GM21825 (cell line): Measurements from ENCODE around the gene DOCK3.
"Not testable (repeated sequence)": the region's sequence is repeated elsewhere in the genome, so short reads cannot be mapped to it uniquely, and the experiment has no call there.

Experiments
- ATAC-seq: cut with Tn5 transposase; IDR thresholded peaks from one replicate; pipeline ENCODE4 v1.9.1; 2021; ENCODE audit warnings: mild to moderate bottlenecking, moderate library complexity; ENCODE audit not compliant: unreplicated experiment

The DOCK3 gene

DNA sequence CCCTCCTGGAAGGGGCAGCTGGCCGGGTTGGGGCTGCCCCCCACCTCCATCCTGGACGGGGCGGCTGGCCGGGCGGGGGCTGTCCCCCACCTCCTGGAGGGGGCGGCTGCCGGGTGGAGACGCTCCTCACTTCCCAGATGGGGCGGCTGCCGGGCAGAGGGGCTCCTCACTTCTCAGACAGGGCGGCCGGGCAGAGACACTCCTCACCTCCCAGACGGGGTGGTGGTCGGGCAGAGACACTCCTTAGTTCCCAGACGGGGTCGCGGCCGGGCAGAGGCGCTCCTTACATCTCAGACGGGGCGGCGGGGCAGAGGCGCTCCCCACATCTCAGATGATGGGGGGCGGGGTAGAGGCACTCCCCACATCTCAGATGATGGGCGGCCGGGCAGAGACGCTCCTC lies 129.1 kb downstream of the DOCK3 start:
- ATAC-seq = not testable (repeated sequence)

DNA sequence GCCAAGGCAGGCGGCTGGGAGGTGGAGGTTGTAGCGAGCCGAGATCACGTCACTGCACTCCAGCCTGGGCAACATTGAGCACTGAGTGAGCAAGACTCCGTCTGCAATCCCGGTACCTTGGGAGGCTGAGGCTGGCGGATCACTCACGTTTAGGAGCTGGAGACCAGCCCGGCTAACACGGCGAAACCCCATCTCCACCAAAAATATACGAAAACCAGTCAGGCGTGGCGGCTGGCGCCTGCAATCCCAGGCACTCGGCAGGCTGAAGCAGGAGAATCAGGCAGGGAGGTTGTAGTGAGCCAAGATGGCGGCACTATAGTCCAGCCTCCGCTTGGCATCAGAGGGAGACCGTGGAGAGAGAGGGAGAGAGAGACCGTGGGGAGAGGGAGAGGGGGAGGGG lies 129.6 kb downstream of the DOCK3 start:
- not testable (repeated sequence) for ATAC-seq

DNA sequence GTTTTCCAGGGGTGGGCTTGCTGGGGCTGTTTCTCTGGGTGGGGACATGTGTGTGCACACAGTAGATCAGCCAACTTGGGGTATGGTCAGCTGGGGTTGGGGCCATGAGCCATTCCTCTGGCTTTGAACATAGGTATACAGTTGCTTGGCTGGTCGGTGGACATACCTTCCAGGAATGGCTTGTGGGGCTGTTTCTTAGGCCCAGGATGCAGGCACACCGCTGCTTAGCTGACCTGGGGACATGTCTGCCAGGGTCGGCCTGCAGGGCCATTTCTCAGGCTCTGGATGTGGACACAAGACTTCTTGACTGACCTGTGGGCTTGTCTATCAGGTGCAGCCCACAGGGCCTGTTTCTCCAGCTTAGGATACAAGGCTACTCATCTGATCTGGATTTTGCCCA lies 130.6 kb downstream of the DOCK3 start:
- ATAC-seq = no peak

DNA sequence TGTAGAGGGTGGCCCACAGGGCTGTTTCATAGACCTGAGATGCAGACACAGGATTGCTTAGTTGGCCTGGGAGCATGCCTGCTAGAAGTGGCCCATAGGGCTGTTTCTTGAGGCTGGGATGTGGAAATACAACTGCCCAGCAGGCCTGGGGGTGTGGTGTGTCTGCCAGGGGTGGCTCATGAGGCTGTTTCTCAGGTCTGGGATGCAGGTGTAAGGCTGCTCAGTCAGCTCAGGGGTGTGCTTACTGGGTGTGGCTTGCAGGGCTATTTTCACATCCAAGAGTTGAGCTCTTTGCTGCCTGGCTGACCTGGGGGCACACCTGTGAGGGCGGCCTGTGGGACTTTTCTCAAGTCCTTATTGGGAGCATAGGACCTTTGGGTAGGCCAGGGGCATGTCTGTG lies 131.3 kb downstream of the DOCK3 start:
- ATAC-seq = no peak

DNA sequence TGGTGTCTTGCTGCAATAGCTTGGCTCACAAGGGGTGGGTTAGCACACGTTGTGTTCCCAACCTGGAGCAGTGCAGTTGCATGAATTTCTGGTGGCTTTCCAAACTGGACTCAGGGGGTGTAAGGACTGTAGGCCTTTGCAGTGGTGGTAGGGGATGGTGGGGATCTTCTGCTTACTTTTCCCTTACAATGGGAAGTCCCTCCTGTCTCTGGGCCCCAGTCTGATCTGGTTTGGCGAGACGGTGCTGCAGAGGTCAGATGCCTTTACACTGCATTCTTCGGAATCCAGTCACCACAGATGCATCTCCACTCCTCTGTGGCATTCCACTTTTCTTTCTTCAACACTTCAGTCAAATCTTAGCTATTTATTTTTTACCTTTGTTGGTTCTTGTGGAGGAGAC lies 132.1 kb downstream of the DOCK3 start:
- ATAC-seq = no peak

DNA sequence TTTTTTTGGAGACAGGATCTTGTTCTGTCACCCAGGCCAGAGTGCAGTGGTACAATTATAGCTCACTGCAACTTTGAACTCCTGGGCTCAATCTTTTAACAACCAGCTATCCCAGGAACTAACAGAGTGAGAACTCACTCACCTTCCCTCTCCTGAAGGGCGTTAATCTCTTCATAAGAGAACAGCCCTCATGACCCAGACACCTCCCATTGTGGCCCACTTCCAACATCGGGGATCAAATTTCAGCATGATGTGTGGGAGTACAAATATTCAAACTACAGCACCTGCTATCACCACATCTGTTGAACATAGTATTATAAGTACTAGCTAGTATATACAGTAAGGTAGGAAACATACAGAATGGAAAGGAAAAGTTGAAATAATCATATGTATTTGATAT lies 132.5 kb downstream of the DOCK3 start:
- no peak for ATAC-seq

DNA sequence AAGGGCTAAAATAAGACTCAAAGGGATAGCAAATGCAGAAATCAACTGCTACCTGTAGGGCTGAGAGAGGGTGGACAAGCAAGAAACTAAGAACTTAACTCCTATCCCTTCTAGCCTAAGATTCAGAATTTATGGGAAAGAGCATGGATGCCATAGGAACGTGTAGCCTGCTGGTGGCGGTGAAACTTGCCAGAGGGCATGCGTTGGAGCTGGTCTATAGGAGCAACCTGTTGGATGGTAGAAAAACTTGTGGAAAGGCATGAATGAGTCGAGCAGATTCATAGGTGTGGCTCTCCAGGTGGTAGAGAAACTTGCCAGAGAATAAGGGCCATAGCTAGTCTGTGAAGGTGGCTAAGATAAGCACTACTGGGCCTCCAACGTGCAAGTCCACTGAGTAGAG lies 137.2 kb downstream of the DOCK3 start:
- no peak for ATAC-seq

DNA sequence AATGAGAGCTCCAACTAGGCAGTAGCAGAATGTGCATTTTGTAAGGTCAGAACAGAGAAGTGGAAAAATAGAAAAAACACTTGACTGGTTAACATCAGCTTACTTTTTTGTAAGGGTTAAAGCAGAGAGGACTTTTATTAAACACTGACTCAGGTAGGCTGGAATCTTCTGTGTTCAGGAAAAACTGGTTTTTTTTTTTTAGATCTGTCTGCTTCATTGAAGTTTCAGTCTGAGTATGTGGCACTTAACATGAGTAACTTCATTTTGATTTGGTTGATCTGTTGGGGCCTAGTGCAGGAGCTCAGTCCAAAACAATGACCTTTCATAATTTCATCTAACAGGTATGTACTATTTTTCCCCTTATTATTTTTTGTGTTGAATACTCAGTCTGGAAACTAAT lies 141.1 kb downstream of the DOCK3 start:
- ATAC-seq = no peak

DNA sequence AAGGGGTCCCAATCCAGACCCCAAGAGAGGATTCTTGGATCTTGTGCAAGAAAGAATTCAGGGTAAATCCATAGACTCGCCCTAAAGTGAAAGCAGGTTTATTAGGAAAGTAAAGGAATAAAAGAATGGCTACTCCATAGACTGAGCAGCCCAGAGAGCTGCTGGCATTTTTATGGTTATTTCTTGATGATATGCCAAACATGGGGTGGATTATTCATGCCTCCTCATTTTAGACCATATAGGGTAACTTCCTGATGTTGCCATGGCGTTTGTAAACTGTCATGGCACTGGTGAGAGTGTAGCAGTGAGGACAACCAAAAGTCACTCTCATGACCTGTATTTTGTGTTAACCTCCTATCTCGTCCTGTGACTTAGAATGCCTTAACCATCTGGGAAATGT lies 142.2 kb downstream of the DOCK3 start:
- no peak for ATAC-seq

DNA sequence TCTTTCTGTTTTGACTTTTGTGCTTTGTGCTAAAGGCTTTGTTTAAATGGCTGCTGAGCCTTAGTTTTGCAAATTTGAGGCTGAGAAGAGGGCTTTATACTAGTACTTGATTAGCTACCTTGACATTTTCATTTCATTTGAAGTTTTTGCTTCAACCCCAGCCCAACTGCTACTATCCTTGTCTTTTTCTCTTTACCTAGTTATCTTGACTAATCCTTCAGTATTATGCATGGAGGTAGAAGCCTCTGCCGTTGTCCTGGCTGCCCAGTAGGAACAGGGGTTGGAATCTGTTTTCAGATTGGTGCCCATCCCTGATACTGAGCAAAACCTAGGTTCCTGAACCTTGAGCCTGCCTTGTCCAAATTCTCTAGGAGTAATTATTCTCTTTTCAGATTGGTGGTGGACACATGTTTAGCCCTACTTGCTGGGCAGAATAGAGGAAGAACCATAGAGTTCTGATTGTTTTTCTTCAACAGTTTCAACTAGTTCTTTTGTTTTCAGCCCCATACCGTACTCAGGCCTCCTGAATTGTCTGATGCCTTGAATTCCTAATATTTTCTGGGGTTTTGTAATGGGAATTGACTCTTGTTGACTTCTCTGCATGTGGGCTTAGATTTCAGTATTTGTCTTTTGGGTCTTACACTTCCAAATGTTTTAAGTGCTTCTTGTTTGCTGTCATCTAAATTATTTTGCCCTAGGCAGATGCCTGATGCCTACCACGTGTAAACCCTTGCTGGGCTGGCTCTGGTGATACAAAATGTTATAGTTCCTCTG lies 143.2 kb downstream of the DOCK3 start:
- ATAC-seq = no peak

DNA sequence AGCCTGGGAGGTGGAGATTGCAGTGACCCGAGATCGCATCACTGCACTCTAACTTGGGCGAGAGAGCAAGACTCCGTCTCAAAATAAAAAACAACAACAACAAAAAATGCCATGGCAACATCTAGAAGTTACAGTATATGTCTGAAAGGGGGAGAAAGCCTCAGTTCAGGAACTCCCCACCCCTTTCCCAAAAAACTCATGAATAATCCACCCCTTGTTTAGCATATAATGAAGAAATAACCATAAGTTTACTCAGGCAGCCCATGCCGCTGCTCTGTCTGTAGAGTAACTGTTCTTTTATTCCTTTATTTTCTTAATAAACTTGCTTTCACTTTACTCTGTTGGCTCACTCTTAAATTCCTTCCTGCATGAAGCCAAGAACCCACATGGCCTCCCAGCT lies 145.2 kb downstream of the DOCK3 start:
- no peak for ATAC-seq

DNA sequence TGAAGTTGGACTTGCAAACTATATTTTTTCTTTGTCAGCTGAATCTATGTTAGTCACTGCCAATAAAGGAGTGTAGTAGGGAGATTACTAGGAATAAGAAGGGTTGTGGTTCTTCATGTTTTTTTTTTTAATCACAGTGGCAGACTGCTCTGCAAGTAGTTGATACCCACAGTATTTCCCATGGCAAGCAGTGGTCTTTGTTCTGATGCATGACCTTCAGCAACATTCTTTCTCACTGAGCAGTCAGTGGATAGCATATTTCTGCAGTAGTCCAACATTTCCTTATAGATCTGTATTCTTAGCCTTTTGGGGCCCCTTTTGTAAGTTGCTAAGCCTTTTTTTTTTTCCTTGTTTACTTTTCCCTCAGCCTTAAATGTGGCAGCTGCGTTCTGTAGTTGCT lies 151.1 kb downstream of the DOCK3 start:
- no peak for ATAC-seq

DNA sequence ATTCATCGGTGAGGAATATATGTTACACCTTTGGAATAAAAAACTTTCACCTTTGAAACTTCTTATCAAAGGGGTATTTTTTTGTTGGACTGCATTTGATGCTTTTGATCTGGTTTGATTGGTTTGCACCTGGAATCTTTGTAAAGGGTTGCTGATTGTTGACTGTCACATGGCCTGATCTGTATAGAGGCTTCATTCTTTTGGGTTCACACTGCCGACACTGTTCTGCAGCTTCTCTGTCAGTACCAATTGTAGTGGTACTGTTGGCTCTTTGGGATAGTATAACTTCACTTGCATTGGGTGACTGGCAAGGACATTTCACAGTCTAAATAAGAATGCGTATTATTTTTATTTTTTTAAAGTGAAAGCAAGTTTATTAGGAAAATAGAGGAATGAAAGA lies 155.7 kb downstream of the DOCK3 start:
- ATAC-seq = no peak

DNA sequence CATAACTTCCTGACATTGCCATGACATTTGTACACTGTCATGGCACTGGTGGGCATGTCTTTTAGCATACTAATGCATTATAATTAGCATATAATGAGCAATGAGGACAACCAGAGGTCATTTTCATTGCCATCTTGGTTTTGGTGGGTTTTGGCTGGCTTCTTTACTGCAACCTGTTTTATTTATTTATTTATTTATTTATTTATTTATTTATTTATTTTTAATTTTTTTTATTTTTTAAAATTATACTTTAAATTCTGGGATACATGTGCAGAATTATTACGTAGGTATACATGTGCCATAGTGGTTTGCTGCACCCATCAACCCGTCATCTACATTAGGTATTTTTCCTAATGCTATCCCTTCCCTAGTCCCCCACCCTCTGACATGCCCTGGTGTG lies 156.3 kb downstream of the DOCK3 start:
- not testable (repeated sequence) for ATAC-seq

DNA sequence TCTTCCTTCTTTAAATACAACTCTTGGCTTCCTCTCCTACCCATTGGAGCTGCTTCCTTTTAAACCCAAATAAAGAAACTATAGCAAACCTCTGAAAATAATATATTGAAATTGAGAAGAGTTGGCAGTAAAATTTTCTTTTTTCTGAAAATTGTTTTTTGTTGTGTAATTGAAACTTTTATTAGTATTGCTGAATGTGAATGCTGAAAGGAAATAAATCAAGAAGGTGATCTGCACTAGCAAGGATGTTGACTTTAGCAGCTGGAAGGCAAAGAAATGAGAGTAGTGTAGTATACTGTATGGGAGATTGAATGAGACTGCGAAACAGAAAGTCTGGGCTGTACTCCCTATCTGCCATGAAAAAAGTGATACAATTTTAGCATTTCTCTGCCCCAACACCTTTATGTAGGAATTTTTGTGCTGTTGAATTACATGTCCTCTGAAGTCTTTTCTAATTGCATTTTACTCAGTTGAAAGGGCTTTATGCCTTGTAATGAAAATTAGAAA lies 166.3 kb downstream of the DOCK3 start:
- no peak for ATAC-seq

DNA sequence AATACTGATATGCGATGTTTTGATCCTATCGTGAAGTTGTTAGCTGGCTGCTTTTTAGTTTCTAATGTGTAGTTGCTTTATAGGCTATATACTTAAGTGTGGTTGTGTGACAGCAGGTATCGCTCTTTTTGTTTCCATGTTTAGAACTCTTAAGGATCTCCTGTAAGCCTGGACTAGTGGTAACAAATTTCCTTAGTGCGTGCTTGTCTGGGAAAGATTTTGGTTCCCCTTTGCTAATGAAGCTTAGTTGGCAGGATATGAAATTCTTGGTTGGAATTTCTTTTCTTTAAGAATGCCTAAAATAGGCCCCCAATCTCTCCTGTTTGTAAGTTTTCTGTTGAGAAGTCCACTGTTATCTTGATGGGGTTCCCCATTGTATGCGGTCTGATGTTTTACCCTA lies 173.6 kb downstream of the DOCK3 start:
- no peak for ATAC-seq

DNA sequence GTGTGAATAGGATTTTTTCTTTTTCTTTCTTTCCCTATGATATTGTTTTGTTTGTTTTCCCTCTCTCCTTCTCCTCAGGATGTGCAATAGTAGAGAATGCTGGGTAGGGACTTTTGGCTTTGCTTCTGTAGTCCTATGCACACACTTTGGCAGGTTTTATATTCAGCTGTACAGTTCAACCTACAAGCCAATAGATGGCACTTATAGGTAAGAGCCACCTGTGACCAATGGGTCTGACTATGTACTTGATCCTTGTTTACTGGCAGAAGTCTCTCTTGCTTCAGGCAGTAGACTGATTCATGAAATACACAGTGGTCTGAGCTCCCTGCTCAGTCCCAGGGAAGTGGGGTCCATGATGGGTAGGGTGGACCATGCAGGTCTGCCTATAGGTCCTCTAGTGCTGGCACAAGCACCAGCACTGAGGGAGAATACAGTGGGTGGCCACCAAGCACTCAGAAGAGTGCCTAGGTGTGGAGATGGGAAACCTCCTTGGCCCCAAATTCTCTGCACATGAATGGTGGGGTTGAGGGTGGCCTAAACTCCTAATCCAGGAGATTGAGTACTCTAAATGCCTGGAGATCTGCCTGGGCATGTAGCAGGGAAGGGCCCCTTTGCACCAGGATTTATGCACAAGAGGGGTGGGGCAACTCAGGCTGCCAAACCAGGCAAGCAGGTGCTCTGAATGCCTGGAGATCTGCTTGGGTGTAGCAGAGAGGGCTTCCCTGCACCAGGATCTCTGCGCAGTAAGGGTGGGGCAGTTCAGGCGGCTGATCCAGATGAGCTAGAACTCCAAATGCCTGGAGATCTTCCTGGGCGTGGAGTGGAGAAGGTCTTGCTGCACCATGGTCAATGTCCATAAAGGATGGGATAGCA lies 176.1 kb downstream of the DOCK3 start:
- ATAC-seq = no peak

DNA sequence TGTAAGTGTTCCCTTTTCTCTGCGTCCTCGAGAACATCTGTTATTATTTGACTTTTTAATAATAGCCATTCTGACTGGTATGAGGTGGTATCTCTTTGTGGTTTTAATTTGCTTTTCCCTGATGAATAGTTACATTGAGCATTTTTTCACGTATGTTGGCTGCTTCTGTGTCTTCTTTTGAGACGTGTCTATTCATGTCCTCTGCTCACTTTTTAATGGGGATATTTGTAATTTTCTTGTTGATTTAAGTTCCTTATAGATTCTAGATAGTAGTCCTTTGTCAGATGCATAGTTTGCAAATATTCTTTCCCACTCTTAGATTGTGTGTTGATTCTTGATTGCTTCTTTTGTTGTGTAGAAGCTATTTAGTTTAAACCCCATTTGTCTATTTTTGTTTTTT lies 179.2 kb downstream of the DOCK3 start:
- no peak for ATAC-seq

DNA sequence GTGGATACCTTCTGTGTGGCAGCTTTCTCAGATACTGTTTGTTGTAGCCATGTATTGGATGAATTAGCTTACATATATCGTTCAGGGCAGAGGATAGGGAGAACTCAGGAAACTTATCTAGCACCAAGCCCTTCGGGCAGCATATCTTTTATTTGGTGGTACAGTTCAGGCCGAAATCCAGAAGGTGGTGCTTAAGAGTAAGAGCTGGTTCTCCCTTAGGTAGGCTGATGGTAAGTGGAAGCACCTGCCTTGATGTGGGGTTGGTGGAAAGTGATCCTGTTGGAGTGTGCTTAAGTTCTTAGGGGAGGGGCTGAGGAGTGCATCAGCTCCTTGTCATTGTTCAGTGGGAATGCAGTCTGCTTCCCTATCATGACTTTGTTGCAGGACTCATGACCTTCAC lies 187.5 kb downstream of the DOCK3 start:
- ATAC-seq = no peak

DNA sequence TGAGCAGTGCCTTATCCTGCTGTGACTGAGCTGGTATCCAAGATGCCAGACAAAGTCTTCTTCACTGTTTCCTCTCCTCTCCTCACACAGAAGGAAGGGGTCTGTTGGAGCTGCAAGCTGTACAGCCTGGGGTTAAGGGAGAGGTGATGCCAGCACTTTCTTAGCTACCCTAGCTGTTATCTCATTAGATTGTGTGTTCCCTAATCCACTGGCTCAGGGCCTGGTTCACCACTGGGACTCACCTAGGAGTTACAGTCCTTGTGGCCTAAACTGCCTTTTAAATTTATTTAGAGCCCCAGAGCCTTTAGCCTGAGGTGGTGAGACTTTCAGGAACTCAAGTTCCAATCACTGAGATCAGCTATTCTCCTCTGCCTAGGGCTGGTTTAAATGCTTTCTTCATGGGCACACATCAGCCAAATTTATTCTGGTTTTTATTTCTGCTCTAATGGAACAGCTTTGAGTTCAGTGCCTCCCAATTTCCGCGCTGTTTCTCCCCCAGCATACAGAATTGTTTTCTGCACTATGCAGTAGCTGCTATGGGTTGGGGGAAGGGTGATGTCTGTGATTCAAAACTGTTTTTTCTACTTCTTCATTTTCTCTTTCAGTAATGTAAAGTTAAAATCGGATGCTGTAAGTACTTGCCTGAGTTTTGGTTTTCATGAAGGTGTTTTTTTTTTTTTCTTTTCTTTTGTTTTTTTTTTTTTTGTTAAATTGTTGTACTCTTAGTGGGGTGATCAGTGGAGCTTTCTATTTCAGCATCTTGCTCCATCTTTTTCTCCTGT lies 198.8 kb downstream of the DOCK3 start:
- no peak for ATAC-seq

DNA sequence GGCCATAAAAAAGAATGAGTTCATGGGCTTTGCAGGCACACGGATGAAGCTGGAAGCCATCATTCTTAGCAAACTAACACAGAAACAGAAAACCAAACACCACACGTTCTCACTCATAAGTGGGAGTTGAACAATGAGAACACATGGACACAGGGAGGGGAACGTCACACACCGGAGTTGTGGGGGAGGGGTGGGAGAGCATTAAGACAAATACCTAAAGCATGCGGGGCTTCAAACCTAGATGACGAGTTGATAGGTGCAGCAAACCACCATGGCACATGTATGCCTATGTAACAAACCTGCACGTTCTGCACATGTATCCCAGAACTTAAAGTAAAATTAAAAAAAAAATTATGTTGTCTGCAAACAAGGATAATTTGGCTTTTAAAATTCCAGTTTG lies 200.1 kb downstream of the DOCK3 start:
- not testable (repeated sequence) for ATAC-seq
